ENCODE measurements around the gene RRAD.

The RRAD gene

GRCh38 chr16:66934138-66934838 lies 9.0 kb upstream of the RRAD start, which contains the start of gene CIAO2B:
Gene CIAO2B (minus strand): TSS chr16:66934402. CDS start chr16:66934364, 38 bp downstream.
- DNase-seq (ENCODE audit: low read depth in 2 of 2, low spot score in 1 of 2) = peak; percentile 73 to 76

DNA sequence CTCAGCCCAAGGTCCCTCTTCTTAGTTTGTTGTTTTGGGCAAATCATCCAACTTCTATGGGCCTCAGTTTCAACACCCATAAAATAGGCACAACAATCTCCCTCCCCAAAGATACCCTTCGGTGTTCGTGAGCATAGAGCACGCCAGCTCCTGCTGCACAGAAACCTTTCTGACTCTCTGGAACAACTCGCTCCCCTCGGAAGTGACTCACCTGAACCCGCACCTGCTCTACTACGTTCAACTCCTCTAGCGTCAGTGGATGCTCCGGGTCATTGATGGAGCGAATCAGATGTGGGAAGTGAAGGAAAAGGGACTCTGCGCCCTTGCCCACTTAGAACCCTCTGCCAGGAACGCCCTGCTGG lies 8.4 kb upstream of the RRAD start:
- DNase-seq (ENCODE audit: low read depth in 2 of 2, low spot score in 1 of 2) = peak in 1 of 2 donors; percentile 39

- DNase-seq (ENCODE audit: low read depth in 2 of 2, low spot score in 1 of 2) = no peak
These were observed 6.7 kb upstream of the RRAD start for GRCh38 chr16:66932076-66932475.

GRCh38 chr16:66931665-66932064 lies 6.3 kb upstream of the RRAD start:
- DNase-seq (ENCODE audit: low read depth in 2 of 2, low spot score in 1 of 2) = no peak

DNA sequence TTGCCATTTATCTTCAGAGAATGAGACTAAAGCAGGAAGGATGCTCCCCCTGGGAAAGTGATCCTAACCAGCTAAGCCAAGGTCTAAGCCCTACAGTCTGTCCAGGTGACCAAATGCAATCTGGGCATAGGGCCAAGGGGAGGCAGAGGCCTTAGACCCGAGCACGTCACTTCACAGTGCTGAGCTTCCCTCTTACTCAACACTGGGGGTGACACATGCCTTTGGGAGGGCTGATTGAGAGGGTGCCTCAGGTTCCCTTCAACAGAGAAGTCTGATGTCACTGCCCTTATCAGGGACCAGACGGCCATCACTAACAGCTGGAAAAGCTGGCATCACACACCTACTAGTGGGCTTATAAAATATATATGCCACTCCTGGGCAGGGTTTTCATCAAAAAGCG lies 4.9 kb upstream of the RRAD start:
- no peak for DNase-seq (ENCODE audit: low read depth in 2 of 2, low spot score in 1 of 2)

GRCh38 chr16:66928702-66929388 lies 3.5 kb upstream of the RRAD start:
- DNase-seq (ENCODE audit: low read depth in 2 of 2, low spot score in 1 of 2) = no peak

GRCh38 chr16:66927918-66928649 lies 2.7 kb upstream of the RRAD start:
- DNase-seq (ENCODE audit: low read depth in 2 of 2, low spot score in 1 of 2) = no peak

DNA sequence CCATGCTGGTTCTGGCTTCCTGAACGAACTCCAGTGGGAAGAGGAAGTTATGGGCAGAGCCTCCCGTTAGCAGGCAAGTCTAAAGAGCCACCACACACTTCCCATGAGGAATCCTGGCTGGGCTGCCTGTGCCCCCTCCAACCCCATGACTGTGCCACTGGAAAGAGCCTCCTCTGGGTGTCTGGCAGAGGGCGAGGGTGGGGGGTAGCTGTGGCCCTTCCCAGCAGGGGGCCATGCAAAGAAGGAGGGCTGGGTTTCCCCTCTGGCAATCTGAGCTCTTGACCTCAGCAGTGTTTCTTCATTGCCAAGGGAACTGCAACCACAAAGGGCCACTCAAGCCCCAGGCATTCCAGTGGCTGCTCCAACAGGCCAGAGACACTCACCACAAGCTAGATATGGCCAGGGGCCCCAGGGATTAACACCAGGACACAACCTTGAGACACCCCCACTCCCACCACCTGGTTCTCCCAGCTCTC lies 1.7 kb upstream of the RRAD start:
- no peak for DNase-seq (ENCODE audit: low read depth in 2 of 2, low spot score in 1 of 2)

DNA sequence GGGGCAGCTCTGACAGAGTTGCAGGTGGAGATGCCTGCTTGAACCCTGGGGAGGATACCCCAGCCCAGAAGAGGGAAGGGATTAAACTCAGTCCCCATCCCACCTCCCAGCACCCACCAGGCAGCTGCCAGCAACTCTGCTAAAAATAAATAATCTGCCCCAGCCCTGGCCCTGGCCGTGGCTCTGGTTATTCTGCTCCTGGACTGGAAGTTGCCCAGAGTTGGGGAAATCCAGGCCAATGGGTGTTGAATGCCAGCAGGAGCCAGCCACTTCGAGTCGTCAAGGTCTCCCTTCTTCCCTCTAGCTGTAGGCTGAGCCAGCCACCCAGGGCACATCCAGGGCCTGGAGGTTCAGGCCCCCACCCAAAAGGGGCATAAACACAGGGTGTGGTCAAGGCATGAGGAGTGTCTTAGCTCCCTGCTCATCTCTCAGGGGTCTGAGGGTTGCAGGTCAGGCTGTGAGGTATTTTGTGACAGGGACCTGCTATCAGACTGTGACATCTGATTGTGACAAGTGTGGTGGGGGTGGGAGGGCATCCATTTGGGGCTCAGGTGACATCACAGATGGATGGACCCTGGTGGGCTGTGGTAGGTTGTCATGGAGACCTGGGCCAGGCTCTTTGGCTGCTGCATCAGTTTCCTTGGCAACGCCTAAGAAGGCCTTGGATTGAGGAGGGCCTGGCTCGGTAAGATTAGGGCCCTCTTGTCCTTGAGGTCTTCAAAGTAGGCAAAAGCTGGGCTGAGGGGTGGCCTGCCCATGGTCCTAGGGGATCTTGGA lies 1.0 kb upstream of the RRAD start:
- no peak for DNase-seq (ENCODE audit: low read depth in 2 of 2, low spot score in 1 of 2)

DNA sequence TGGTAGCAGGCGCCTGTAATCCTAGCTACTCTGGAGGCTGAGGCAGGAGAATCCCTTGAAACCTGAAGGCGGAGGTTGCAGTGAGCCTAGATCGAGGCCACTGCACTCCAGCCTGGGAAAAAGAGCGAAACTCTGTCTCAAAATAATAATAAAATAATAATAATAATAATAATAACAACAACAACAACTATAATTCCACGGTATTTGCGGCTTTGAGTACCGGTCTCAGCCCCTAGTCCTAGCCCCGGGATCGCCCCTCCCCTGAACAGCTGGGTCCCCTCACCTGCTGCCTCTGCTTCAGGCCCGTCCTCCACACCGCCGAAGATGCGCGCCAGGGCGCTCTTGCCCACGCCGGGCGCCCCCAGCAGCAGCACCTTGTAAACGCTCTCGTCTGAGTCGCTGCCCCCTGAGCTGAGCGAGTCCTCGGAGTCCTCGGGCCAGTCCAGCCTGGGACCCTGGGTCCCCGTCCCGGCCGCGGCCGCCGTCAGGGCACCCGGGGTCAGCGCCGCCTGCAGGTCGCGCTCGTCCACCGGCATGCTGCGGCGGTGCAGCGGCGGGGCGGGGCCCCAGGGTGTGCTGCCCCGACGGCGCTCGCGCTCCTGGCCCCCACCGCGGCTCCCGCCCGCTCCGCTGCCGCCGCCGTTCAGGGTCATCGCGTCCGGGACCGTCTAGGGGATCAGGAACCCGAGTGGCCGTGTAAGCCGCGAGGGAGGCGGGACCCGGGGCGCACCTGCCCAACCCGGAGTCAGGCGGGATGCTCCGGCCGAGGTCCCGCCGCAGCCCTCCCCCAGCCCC lies 611 bp downstream of the RRAD start:
- DNase-seq (ENCODE audit: low read depth in 2 of 2, low spot score in 1 of 2) = no peak

- no peak for DNase-seq (ENCODE audit: low read depth in 2 of 2, low spot score in 1 of 2)
These were observed 1.5 kb downstream of the RRAD start for GRCh38 chr16:66923866-66924265.

DNA sequence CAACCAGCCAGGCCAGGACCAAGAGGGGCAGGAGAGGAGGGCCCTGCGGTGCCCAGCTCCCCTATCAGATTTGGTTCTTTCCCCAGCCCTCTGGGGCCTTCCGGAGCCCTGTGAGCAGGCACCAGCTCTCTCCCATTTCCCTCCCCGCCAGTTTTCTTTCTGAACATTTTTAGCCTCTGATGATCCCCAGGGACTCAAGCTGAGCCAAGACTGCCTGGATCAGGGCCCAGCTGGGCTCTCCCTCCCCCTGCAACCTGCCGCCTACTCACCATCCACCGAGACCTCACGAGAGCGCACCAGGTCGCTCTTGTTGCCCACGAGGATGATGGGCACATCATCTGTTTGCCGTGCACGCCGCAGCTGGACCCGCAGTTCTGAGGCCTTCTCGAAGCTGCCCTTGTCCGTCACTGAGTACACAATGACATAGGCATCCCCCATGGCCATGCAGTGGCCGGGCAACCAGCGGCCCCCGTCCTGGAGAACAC lies 2.0 kb downstream of the RRAD start:
- no peak for DNase-seq (ENCODE audit: low read depth in 2 of 2, low spot score in 1 of 2)

GRCh38 chr16:66921729-66922450 lies 3.4 kb downstream of the RRAD start:
- no peak for DNase-seq (ENCODE audit: low read depth in 2 of 2, low spot score in 1 of 2)

DNA sequence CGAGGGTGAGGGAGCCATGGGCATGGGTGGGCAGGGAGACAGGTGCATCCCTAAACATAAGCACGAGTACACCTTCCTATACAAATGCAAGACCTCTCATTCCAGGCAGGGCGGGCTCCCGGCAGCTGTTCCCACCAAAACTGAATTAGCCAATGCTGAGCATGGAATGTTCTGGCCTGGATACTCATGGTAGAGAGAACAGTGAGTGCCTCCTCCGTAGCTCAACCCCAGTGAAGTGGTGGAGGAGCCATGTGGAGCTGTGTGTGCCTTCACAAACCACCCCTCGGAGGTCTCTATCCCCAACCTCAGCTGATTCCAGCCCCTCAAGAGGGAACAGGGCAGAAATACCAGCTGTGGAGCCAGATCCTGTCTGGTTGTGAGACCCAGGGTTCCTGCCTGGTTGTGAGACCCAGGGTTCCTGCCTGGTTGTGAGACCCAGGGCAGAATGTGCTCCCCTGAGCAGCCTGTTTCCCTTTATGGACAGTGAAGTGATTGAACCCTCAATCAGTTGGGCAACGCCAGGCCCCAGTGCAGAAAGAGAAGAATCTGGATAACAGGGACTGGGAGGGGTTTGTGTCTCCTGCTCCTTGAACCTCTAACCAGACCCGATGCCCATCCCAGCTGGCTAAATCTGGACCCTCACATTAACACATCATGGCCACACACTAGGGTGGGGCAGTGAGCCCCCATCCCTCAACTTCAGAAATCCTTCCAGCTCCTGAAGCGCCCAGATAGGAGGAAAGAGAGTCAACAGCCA lies 4.2 kb downstream of the RRAD start:
- no peak for DNase-seq (ENCODE audit: low read depth in 2 of 2, low spot score in 1 of 2)

- no peak for DNase-seq (ENCODE audit: low read depth in 2 of 2, low spot score in 1 of 2)
These were observed 5.1 kb downstream of the RRAD start for GRCh38 chr16:66920299-66920590.

DNA sequence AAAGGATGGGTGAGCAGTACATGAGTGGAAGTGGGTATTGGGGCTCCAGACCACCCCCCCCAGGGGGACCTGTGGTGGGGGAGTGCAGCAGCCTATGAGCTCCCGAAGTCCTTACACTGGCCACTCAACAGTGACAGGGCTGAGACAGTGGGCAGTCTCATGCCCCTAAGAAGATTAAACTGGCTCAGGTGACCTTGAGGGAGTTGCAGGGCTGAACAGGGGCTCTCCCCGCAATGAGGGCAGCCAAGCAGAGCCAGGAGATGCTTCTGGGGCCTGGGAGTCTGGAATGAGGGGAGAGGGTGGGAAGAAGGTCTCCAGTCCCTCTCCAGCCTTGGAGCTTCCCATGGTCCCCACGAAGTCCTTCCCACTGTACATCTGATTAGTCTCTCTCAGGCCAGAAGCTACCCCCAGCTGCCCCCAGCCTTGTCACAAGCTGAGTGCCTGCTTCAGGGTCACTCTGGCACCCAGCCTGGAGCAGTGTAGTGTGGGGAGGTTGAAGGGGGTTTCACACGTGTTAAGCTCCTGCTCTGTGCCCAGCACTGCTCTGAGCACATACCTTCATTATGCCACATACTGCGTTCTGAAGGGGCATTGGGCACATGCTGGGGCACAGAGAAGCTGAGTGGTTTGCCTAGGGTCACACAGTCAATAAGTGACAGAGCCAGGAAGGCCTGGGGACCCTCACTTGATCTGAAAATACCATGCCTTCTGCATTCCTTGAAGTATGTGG lies 5.6 kb downstream of the RRAD start:
- no peak for DNase-seq (ENCODE audit: low read depth in 2 of 2, low spot score in 1 of 2)

DNA sequence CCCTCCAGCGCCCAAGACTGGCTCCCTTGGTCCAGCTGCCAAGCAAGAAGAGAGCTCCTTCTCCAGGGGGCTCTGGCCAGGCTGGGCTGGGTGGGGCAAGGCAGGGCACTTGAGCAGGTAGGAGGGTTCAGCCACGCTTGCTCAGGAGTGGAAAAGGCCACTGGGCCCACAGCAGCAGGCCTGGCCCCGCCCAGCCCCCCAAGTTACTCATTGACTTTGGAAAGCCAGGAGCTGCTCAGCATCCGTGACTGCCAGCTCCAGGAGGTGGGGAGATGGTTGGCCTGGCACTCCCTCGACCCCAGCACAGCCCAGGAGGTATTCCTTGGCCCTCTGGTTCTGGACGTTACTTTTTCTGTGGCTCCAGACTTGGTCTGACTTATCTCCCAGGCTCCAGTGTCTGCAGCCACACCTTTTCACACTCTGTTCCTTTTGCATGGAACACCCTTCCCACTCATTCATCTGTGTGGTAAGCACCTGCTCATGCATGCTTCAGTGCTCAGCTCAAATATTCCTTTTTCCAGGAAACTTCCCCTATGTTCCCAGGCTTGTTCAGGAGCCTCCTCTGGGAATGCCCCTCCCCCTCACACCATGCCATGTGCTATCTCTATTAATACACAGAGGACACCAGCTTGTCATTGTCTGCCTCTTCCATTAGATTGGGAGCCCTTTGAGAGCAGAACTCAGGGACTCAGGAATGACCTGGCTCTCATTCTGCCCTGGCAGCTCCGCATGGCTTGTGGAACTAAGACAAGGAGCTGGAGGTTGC lies 6.3 kb downstream of the RRAD start, which contains the start of gene CDH16:
Gene CDH16, minus strand, starts transcription at position 83 of the 766 bp plus-strand sequence. CDS start 820 bp downstream, outside the sequence.
- no peak for DNase-seq (ENCODE audit: low read depth in 2 of 2, low spot score in 1 of 2)

- DNase-seq (ENCODE audit: low read depth in 2 of 2, low spot score in 1 of 2) = no peak
These were observed 7.0 kb downstream of the RRAD start for GRCh38 chr16:66918355-66918754.
